Loucy (cell line): ENCODE measurements around the gene STOML3.

Experiments used
- H2AFZ ChIP-seq: fragments of 200-600 bp; sonication (generic); 2 replicates; pipeline ENCODE4 v1.6.0; 2016; ENCODE audit warnings: antibody characterized with exemption, mild to moderate bottlenecking, low read length, moderate library complexity
- H3F3A ChIP-seq: fragments of 200-600 bp; 2 replicates; pipeline ENCODE4 v1.6.0; 2016; ENCODE audit warnings: antibody characterized with exemption, low read depth, mild to moderate bottlenecking
- H3K27me3 ChIP-seq: fragments of 200-600 bp; sonication (generic); 2 replicates; pipeline ENCODE4 v1.6.1; 2014; ENCODE audit warnings: low read length, mild to moderate bottlenecking; ENCODE audit not compliant: insufficient read depth, poor library complexity, severe bottlenecking
- H3K36me3 ChIP-seq: fragments of 200-600 bp; sonication (generic); 2 replicates; pipeline ENCODE4 v1.6.1; 2016; ENCODE audit warnings: low read length; ENCODE audit not compliant: insufficient read depth
- H3K4me1 ChIP-seq: fragments of 200-600 bp; sonication (generic); 2 replicates; pipeline ENCODE4 v1.5.1; 2014; ENCODE audit warnings: low read length, mild to moderate bottlenecking; ENCODE audit not compliant: insufficient read depth, poor library complexity, severe bottlenecking
- H3K4me2 ChIP-seq: fragments of 200-600 bp; sonication (generic); 2 replicates; pipeline ENCODE4 v1.6.0; 2014; ENCODE audit warnings: antibody characterized with exemption, low read length, low read depth, mild to moderate bottlenecking; ENCODE audit not compliant: poor library complexity, severe bottlenecking
- H3K4me3 ChIP-seq: fragments of 200-600 bp; sonication (generic); 2 replicates; pipeline ENCODE4 v1.5.1; 2014; ENCODE audit warnings: low read length, mild to moderate bottlenecking, mixed read lengths; ENCODE audit not compliant: poor library complexity, severe bottlenecking
- H3K79me2 ChIP-seq: fragments of 200-600 bp; sonication (generic); 2 replicates; pipeline ENCODE4 v1.6.1; 2014; ENCODE audit warnings: low read length; ENCODE audit not compliant: insufficient read depth
- H3K9ac ChIP-seq: fragments of 200-600 bp; sonication (generic); 2 replicates; pipeline ENCODE4 v1.6.0; 2014; ENCODE audit warnings: mild to moderate bottlenecking, low read depth, low read length, moderate library complexity; ENCODE audit not compliant: poor library complexity, severe bottlenecking
- H3K9me2 ChIP-seq: fragments of 200-600 bp; sonication (generic); replicated peaks from 2 replicates; pipeline ENCODE4 v1.6.1; 2016; ENCODE audit warnings: low read depth, low read length, mixed read lengths
- H3K9me3 ChIP-seq: fragments of 200-600 bp; sonication (generic); 2 replicates; pipeline ENCODE4 v1.6.1; 2014; ENCODE audit warnings: mild to moderate bottlenecking, antibody characterized with exemption, low read length, low read depth; ENCODE audit not compliant: insufficient read depth
- H4K20me1 ChIP-seq: fragments of 200-600 bp; sonication (generic); 2 replicates; pipeline ENCODE4 v1.6.0; 2014; ENCODE audit warnings: antibody characterized with exemption, low read length, mild to moderate bottlenecking; ENCODE audit not compliant: insufficient read depth, poor library complexity, severe bottlenecking
- EZH2phosphoT487 ChIP-seq: fragments of 200-600 bp; IDR thresholded peaks from 2 replicates; pipeline ENCODE4 v1.6.1; 2018; ENCODE audit warnings: antibody characterized with exemption, mild to moderate bottlenecking, moderate library complexity, borderline replicate concordance
- TF ChIP-seq, protein P1 (sequence below): fragments of 200-600 bp; sonication (generic); conservative IDR thresholded peaks from 2 replicates; pipeline ENCODE4 v1.5.1; 2014; ENCODE audit warnings: mild to moderate bottlenecking, antibody characterized with exemption, low read length

Gene STOML3

DNA sequence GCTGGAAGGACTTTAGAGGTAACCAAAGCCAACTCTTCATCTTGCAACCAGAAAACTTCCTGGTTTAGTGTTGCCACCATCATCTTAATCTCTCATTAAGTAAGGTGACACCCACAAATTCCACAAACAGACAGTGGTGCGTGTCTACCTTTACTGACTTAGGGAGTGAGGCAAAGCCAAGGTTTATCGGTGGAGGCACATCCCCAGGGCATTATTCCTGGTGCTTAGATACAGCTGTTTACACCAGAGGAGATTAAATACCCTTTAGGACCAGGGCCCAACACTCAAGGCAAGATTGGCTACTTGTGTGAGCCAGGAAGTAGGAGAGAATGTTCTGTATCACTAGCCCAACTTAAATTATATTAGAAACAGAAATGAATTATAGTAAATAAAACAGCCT is 9.5 kb downstream of the STOML3 start:
- no peak for TF ChIP-seq EZH2phosphoT487
- TF ChIP-seq, protein P1, sequence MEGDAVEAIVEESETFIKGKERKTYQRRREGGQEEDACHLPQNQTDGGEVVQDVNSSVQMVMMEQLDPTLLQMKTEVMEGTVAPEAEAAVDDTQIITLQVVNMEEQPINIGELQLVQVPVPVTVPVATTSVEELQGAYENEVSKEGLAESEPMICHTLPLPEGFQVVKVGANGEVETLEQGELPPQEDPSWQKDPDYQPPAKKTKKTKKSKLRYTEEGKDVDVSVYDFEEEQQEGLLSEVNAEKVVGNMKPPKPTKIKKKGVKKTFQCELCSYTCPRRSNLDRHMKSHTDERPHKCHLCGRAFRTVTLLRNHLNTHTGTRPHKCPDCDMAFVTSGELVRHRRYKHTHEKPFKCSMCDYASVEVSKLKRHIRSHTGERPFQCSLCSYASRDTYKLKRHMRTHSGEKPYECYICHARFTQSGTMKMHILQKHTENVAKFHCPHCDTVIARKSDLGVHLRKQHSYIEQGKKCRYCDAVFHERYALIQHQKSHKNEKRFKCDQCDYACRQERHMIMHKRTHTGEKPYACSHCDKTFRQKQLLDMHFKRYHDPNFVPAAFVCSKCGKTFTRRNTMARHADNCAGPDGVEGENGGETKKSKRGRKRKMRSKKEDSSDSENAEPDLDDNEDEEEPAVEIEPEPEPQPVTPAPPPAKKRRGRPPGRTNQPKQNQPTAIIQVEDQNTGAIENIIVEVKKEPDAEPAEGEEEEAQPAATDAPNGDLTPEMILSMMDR = no peak
- no peak overlapping the region for H3K4me2 ChIP-seq
- H3K9ac ChIP-seq = no peak overlapping the region
- no peaks in the 10 kb centered on the region for H4K20me1 ChIP-seq
- no peaks in the 10 kb centered on the region for H3K27me3 ChIP-seq
- no peaks in the 10 kb centered on the region for H3K4me1 ChIP-seq
- no peaks in the 10 kb centered on the region for H3K9me3 ChIP-seq
- H2AFZ ChIP-seq = no peak overlapping the region
- no peaks in the 10 kb centered on the region for H3K79me2 ChIP-seq
- H3K9me2 ChIP-seq = no peaks in the 10 kb centered on the region
- no peak overlapping the region for H3K4me3 ChIP-seq
- no peaks in the 10 kb centered on the region for H3F3A ChIP-seq
- H3K36me3 ChIP-seq = no peaks in the 10 kb centered on the region

DNA sequence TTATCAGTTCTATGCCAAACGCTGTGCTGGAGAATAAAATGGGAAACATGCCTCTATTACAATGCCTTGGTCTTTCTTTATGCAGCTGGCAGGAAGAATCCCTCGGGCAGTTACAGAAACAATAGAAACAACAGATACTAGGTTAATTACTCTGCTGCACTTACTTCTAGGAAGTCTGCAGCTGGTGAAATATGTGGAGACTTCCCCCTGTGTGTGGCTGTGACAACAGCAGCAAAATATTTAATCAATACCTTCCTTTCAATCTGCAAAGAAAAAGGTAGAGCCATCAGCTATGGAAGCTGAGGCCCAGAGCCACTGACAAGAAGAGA is 9.9 kb downstream of the STOML3 start:
- Histone ChIP-seq H3K9me2 (no peaks in the 10 kb centered on the region), H3K4me1 (no peaks in the 10 kb centered on the region), H3K79me2 (no peaks in the 10 kb centered on the region), H3K36me3 (no peaks in the 10 kb centered on the region), H3K4me3 (no peak overlapping the region), H3K9me3 (no peaks in the 10 kb centered on the region), H2AFZ (no peak overlapping the region), H3K27me3 (no peaks in the 10 kb centered on the region), H3K9ac (no peak overlapping the region), H4K20me1 (no peaks in the 10 kb centered on the region), H3F3A (no peaks in the 10 kb centered on the region), H3K4me2 (no peak overlapping the region)
- TF ChIP-seq, protein P1 = no peak
- TF ChIP-seq EZH2phosphoT487 = no peak

DNA sequence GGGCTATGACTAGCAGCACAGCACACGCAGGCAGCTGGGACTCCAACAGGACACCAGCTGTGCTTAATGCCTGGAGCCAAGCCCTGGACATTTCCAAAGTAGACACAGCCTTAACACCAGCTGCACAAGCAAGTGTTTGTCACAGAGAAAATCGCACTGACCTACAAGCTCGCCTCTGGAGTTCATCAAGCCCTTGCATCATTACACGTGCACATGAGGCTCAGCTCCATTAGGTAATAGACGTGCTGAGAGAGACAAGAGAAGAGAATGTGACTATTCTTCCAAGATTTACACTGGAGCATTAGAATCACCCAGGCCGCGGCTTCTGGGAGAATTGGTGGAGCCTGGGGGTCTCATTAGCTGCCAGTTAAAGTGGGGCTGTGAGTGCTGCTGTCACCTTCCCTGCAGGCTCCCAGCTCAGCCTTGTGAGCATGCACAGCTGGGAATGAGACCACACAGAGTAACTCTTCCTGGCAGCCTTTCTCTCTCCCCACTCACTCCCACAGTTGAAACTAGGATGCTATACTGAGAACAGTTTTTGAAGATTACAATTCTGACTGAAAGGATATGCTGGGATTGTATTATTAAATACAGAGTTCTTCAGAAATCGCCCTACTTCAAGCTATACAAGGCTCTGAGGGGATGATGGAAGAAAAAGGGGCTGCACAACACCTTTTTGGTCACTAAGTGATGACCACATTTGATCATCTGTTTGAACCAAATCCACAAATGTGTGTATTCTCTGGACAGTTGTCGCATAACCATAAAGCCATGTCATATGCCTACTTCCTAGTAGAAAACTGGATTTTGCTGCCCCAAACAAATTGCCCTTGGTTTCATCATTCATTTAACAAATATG is 10.5 kb downstream of the STOML3 start:
- Histone ChIP-seq H3K9ac (no peak overlapping the region), H2AFZ (no peak overlapping the region), H3K36me3 (no peaks in the 10 kb centered on the region), H3K4me3 (no peak overlapping the region), H3K4me1 (no peaks in the 10 kb centered on the region), H3K27me3 (no peaks in the 10 kb centered on the region), H3F3A (no peaks in the 10 kb centered on the region), H4K20me1 (no peaks in the 10 kb centered on the region), H3K9me3 (no peaks in the 10 kb centered on the region), H3K4me2 (no peak overlapping the region), H3K9me2 (no peaks in the 10 kb centered on the region), H3K79me2 (no peaks in the 10 kb centered on the region)
- TF ChIP-seq EZH2phosphoT487 = no peak
